ENCODE results near the gene TEX101. TPM values are rescaled to one million over a fixed set of nuclear protein-coding genes. Genes with fewer than 3 reads are reported as not detected.

TEX101 gene
- polyA plus RNA-seq, 4 donors = 0.06 TPM; not detected in 3

DNA sequence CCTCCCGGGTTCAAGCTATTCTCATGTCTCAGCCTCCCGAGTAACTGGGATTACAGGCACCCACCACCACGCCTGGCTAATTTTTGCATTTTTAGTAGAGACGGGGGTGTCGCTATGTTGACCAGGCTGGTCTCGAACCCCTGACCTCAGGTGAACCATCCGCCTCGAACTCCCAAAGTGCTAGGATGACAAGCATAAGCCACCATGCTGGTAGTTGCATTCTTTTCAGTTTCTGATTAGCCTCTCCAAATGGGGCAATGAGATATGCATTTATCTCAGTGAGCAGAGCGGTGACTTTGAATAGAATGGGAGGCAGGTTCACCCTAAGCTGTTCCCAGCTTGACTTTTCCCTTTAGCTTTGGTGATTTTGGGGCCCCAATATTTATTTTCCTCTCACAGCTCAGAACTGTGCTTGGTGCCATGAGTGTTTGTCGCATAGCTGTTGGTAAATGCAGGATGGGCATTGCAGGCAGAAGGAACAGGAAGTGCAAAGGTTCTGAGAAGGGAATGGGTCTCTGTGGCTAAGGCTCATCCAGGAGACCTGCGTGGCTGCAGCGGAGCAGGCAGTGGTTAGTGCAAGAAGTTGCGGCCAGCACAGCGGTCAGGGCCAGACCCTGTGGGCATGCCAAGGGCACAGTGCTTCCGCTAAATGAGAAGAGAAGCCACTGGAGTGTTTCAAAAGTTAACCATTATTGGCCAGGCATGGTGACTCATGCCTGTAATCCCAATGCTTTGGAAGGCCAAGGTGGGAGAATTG, 30.0 kb downstream of the TEX101 start:
- DNase-seq (ENCODE audit: low read depth in 4 of 4, low spot score in 2 of 4) = no peak

DNA sequence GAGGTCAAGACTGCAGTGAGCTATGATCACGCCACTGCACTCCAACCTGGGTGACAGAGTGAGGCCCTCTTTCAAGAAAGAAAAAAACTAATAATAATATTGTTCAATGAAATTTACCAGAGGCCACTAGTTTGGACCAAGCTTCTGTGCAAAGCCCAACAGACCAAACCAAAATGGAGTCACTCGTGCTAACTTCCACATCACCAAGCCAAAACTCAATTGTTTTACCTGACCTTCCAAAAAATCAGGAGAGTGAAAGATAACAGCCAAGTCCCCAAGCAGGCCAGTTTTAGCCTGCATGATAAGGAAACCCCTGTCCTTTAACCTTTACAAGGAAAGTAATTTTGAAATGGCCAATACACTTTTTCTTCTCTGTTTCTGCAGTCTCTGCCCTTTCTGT, 30.7 kb downstream of the TEX101 start:
- no peak for DNase-seq (ENCODE audit: low read depth in 4 of 4, low spot score in 2 of 4)

DNA sequence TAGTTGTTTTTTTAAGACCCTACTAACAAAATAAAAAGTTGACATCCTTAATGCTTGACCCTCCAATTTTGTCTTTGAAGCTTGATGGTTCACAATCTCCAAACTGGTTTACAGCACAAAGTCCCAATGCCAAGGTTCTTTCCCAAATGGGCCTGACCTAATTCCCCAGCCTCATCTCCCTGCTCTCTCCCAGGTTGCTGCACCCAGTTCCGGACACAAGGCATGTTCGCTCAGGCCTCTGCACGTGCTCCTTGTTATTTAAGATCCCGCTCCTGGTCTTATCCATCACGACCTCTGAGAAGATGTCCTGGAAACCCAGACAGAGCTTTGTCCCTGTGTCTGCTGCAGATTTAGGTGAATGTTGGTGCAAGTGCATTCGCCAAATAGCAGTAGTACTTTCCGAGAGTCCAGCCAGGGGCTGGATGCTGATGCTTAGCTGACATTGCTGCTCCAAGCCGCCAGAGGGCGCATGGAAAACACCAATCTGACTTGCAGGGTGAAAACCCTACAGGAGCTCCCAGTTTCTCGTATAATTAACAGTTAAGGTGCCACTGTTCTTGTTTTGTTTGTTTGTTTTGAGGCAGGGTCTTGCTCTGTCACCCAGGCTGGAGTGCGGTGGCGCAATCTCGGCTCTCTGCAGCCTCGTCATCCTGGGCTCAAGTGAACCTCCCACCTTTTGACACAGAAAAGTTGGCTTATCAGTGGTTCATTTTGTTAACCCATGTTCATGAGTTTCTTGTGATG, 32.2 kb downstream of the TEX101 start:
- DNase-seq (ENCODE audit: low read depth in 4 of 4, low spot score in 2 of 4) = peak in 2 of 4 donors; percentile 46 to 70

DNA sequence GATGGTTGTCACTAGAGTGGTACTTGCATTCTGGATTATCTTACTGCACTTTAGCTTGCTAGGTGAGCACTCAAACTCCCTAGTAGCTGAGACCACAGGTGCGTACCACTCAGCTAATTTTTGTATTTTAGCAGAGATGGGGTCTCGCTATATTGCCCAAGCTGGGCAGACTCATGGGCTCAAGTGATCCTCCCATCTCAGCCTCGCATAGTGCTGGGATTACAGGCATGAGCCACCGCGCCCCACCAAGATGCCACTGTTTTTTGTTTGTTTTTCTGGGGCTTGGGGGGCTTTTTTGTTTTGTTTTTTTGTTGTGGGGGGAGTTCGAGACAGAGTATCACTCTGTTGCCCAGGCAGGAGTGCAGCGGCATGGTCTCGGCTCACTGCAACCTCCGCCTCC, 33.0 kb downstream of the TEX101 start:
- no peak for DNase-seq (ENCODE audit: low read depth in 4 of 4, low spot score in 2 of 4)

DNA sequence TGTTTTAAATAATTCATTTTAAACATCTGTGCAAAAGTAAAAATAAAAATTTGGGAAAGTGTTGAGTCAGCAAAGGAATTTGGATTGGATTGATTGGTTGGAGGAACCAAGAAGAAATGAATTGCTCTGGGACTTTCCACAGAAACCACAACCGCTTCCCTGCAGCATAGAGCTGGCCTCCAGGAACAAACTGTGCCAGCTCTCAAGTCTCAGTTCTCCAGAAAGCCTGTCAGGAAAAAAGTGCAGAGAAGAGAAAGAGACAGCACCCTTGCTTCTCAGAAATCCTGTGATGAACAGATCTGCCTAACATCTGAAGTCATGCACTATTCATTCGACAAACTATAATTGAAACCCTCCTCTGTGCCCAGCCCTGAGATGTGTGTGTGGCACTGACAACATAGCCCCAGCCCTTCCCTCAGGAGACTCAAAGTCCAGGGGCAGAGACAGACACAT, 35.9 kb downstream of the TEX101 start:
- no peak for DNase-seq (ENCODE audit: low read depth in 4 of 4, low spot score in 2 of 4)

DNA sequence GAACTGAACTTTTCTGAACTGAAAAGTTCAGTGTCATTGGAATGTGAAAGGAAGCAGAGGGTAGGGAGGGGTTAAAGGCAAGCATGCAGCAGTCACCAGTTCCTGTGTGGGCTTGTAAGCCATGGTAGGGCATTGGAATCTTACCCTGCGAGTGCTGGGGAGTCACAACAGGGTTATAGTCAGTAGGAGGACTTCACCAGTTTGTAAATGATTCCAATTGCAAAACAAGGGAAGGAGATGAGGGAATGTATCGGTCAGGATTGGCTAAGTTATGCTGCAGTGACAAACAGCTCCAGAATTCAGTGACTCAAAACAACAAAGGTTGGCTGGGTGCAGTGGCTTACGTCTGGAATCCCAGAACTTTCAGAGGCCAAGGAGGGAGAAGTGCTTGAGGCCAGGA, 37.9 kb downstream of the TEX101 start:
- DNase-seq (ENCODE audit: low read depth in 4 of 4, low spot score in 2 of 4) = no peak

DNA sequence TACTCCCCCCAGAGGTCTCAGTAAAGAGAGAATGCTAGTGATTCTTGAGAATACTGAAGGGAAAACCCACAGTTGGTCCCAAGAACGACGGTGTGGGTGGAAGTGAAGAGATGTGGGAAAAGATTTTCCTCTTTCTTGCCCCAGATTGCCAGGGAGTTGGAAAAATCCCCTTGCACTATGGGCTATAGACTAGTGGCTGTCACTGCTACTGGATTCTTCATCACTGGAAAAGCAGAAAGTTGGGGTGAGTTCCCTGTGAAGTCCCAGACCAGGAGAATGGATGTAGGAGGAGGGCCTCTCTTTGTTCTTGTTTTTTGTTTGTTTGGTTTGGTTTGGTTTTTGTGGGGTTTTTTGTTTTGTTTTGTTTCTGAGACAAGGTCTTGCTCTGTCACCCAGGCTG, 39.3 kb downstream of the TEX101 start:
- no peak for DNase-seq (ENCODE audit: low read depth in 4 of 4, low spot score in 2 of 4)

DNA sequence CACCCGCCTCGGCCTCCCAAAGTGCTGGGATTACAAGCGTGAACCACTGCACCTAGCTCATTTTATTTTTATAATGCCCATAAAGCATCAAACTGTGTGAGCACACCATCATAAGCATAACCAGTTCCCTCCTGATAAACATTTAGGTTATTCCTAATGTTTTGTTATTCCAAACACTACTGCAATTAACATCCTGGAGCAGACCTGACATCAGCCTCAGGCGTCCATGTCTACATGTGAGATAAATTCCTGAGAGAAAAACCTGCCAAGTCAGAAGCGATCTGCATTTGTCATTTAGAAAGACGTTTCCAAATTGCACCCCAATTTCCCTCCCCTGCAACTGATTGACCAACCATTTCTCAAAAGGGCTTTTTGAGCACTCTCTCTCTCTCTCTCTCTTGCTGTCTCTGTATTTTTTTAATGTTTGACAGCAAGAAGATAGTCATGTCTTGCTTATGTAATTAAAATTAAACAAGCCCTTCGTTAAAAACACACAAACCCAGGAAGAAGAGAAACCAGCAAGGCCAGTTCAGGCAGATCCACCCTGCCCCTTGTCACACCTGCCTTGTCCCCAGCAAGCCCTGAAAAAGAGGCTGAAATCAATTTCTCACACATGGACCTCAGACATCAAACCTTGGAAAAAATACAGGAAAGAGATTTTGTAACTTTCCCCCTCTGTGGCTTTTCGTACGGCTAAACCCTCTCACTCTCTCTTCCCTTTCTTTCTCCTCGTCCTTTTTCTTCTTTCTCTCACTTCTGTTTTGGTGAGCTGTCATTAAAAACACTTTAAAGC, 40.8 kb downstream of the TEX101 start:
- no peak for DNase-seq (ENCODE audit: low read depth in 4 of 4, low spot score in 2 of 4)

DNA sequence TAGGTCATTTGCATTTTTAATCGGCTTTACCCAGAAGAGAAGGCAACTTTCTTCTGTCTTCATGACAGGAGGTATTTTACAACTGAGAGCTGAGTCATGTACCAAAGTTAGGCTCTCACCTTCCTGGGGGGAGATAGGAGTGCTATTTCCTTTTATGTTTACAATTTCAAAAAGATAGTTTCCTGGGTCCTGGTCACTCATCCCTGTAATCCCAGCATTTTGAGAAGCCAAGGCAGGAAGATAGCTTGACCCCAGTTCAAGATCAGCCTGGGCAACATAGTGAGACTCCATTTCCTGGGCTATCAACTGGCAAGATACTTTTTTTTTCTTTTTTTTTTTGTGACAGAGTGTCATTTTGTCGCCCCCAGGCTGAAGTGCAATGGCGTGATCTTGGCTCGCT, 43.1 kb downstream of the TEX101 start:
- no peak for DNase-seq (ENCODE audit: low read depth in 4 of 4, low spot score in 2 of 4)

DNA sequence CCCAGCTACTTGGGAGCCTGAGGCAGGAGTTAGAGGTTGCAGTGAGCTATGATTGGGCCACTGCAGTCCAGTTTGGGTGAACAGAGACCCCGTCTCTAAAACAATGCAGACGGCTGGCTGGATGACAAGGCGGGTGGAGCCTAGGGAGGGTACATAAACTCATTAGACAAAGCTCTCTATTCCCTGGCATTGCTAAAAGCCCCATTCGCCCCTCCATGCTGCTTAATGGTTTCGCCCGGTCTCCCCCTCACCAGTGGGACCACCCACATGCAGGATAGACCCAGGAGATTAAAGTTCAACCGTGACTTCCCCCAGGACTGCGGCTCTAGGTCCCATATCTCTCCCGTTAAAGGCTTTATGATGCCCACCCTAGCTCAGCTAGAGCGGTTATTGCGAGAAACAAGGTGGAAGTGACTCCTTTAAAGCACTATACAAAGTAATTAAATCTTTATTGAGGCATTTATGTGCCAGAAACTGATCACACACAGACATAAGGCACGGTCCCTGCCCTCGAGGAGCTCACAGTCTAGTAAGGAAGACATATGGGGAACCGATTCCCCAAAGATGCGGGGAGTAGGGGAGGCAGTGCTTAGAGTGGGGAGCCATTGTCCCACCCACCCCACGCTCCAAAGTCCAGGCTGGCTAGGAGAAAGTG, 45.8 kb downstream of the TEX101 start:
- no peak for DNase-seq (ENCODE audit: low read depth in 4 of 4, low spot score in 2 of 4)

DNA sequence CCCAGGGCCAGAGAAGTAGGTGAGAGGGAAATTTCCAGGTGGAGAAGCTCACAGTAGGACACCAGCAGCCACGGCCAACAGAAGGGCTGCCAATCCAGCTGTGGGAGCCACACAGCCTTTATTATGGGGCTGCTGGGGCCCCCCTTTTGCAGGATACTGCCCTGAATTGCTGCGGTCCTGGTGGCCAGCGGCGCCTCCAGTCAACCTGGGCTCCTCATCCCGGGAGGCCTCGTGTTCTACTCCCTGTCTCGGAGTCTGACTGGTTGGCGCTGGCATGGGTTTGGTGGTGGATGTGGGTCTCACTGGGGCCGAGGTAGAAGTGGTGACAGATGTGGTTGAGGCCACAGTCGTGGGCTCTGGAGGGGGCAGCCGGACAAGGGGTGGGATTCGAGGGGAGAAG, 46.6 kb downstream of the TEX101 start:
- DNase-seq (ENCODE audit: low read depth in 4 of 4, low spot score in 2 of 4) = no peak

DNA sequence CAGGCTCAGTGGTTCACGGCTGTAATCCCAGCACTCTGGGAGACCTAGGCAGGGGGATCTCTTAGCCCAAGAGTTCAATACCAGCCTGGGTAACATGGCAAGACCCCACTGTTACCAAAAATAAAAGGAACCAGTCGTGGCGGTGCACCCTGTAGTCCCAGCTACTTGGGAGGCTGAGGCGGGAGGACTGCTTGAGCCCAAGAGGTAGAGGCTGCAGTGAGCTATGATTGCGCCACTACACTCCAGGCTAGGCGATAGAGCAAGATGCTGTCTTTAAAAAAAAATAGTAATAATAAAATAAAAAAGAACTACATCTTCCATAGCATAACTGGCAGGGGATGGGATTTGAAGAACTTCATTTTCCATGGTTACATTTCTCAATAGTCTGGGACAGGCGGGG, 47.7 kb downstream of the TEX101 start:
- no peak for DNase-seq (ENCODE audit: low read depth in 4 of 4, low spot score in 2 of 4)

DNA sequence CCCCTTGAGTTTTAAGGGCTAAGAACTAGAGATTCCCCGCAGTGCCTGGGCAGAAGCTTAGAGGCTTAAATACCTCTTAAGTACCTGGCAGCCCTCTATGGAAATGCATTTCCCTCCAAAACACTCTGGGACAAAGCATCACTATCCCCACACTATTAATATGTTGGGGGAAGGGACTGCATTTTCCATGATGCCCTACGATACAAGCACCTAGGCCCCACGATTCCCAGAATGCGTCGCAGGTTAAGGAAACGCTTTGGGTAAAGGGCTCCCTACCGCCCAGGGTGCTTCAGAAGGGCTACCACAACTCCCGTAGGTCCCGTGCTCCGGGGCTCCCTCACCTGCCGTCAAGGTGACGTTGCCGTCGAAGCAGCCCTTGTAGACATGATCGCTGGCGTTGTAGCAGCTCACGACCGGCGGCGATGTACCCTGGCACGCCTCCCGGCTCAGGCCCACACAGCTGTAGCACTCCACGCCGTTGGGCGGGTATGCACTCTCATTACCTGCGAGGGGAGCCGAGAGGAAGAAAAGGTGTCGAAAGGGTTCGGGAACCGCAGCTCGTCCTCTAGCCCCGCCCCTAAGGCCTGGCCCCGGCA, 48.2 kb downstream of the TEX101 start:
- DNase-seq (ENCODE audit: low read depth in 4 of 4, low spot score in 2 of 4) = no peak

DNA sequence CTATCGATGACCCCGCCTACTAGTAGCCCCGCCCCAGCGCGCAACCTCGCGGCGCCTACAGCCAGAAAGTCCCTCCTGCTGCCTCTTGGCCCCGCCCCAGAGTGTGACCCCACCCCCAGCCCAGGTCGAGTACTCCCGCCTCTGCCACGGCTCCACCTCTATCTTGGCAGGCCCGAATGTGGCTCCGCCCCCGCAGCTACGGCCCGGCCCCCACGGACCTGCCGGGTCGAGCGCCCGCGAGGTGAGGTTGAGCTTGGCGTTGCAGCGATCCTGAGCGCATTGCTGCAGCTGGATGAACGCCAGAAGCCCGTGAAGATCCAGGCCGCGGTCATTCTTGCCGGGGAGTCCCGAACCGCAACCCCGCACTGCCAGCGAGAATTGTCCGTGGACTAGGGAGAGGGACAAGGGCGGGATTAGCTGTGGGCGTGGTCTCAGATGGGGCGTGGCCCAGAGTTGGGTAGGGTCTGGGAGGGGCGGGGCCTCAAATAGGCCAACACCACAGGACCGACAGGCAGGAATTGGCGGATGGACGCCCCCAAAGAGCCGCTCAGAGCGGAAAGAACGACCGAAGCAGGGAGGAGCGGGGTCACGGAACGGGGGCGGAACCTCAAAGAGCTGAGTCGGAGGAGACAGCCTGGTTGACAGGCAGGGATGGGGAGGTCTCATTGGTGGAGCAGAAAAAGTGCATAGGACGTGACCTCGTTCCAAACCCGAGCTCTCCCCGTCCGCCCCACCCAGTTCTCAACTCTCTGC, 48.9 kb downstream of the TEX101 start:
- DNase-seq (ENCODE audit: low read depth in 4 of 4, low spot score in 2 of 4) = peak; percentile 88 to 95 (median 88)

DNA sequence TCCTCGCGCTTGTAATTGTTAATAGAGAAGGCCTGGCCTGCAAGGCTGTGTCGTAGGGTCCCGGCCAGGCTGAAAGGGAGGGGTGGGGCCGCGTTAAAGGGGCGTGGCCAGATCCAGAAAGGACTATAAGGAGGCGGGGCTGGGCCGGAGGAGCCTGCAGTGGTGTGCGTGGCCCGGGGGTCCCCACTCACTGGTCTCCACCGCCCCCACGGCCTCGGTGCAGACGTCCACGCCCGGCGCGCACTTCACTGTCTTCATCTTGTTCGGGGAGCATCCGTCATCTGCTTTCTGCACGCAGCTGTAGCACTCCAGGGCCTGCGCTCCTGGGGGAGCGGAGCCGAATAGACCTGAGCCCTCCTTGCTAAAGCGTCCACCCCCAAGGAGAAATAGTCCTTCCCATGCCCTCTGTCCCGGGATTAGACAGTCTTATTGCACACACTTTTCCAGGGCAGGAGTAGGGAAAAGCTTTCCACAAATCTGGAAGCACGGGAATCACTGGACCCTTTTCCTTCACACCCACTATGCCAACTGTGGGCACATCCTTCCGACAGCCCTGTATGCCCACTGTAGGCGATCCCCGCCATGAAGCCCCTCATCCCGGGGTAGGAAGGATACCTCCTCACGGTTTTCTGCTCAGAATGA, 49.6 kb downstream of the TEX101 start:
- peak in 1 of 4 donors; percentile 55 for DNase-seq (ENCODE audit: low read depth in 4 of 4, low spot score in 2 of 4)

DNA sequence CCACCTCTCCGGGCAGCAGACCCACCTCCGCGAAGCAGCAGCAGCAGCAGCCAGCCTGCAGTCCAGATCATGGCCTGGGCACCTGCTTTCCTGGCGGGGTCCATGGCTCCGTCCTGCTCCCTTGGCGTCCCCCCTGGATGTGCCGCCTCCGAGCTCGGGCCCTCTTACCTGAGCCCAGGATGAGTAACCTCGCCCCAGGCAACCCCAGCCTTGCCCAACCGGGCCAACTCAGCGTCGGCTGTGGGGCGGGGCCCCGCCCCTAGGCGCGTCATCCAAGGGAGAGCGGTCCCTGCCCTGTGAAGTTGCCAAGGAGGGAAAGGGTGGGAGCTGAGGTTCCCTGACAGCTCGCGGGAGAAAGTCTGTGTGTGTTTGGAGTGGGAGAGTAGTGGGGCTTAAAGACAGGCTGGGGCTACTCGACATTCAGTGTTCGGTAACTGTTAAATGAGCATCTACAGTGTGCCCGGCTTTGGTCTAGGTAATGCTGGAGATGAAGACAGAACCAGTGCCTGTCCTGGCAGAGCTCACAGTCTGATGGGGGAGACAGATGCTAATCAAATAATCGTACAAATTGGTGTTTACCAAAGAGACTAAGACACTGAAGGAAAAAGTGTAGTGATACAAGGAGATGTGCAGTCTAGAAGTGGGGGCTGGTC, 50.9 kb downstream of the TEX101 start, which contains the start of gene LYPD3:
Gene LYPD3, minus strand, starts transcription at position 141 of the 653 bp plus-strand sequence. Its CDS starts 37 bp downstream, at position 104.
- DNase-seq (ENCODE audit: low read depth in 4 of 4, low spot score in 2 of 4) = no peak

DNA sequence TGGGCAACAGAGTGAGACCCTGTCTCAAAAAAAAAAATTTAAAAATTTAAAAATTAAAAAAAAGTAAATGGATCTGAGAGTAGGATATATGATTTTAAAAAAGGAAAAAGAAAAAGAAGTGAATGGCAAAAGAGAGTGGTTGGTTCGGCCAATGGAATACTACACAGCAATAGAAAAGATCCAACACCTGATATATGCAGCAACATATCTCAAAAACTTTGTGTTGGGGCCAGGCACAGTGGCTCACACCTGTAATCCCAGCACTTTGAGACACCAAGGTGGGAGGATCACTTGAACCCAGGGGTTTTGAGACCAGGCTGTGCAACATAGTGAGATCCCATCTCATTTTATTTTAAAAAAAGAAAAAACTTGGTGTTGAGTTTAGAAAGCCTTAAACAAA, 52.1 kb downstream of the TEX101 start:
- no peak for DNase-seq (ENCODE audit: low read depth in 4 of 4, low spot score in 2 of 4)

DNA sequence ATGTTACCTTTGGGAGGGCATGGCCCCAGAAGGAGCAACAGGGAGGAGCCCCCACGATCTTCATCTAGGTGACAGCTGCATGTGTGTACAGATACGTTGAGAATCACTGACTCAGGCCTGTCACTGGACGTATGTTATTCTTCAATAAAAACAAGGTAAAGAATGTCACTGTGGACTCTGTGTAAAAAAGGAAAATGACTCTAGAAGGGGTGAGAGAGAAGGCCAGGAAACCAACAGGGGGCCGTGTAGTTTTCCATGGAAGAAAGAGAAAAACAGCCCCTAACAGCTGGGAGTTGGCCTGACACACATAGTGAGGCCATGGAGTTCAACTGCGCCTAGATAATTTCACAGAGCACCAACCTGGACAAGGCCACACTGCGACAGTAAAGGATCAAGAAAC, 52.6 kb downstream of the TEX101 start:
- DNase-seq (ENCODE audit: low read depth in 4 of 4, low spot score in 2 of 4) = no peak

DNA sequence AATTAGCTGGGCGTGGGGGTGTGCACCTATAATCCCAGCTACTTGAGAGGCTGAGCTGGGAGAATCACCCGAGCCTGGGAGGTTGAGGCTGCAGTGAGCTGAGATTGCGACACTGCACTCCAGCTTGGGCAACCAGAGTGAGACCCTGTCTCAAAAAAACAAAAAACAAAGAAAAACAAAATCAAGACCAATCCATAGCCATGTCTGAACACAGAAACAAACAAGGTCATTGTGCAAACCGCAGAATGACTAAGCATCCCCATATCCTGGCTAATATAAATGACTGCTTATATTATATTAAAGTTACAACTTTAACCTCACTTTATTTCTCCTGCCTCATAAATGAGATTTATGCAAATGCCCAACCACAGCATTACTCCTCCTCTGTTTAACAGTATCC, 53.0 kb downstream of the TEX101 start:
- DNase-seq (ENCODE audit: low read depth in 4 of 4, low spot score in 2 of 4) = no peak
